Right lobe of liver (tissue), 6 donors: ENCODE measurements around the gene CTPS1. TPM values are rescaled to one million over a fixed set of nuclear protein-coding genes. Genes with fewer than 3 reads are reported as not detected.

Experiments
- ATAC-seq, 4 donors: fragments of 200-7000 bp; cut with Tn5 transposase; one replicate each; pipeline ENCODE4 v1.9.1; 2020; ENCODE audit warnings: mild to moderate bottlenecking in 4 of 4, moderate library complexity in 4 of 4
- DNase-seq, 3 donors: peaks; one replicate each; pipeline ENCODE4 v3.0.0-alpha.2; 2020
- H3K27ac ChIP-seq, 3 donors: fragments of 200-600 bp; one replicate each; pipeline ENCODE4 v1.8.0; 2022
- H3K27me3 ChIP-seq, 2 donors: fragments of 200-600 bp; one replicate each; pipeline ENCODE4 v1.8.0; 2022
- H3K36me3 ChIP-seq, 4 donors: fragments of 200-600 bp; sonication (generic) in 1 of 4; one replicate each; pipeline versions ENCODE4 v1.5.1 to v1.8.0; 2017 to 2022; ENCODE audit warnings: control low read depth in 1 of 4
- H3K4me1 ChIP-seq, 4 donors: fragments of 200-600 bp; sonication (generic) in 1 of 4; one replicate each; pipeline versions ENCODE4 v1.5.1 to v1.8.0; 2017 to 2022; ENCODE audit warnings: control low read depth in 1 of 4
- H3K4me3 ChIP-seq, 3 donors: fragments of 200-600 bp; one replicate each; pipeline ENCODE4 v1.8.0; 2022
- H3K9me3 ChIP-seq, 4 donors: fragments of 200-600 bp; sonication (generic) in 1 of 4; one replicate each; pipeline versions ENCODE4 v1.5.1 to v1.8.0; 2017 to 2022; ENCODE audit warnings: control low read depth in 1 of 4
- CTCF ChIP-seq, 4 donors: fragments of 200-600 bp in 3 of 4; fragments of 450-650 bp in 1 of 4; IDR thresholded peaks; one replicate each; pipeline versions ENCODE4 v1.5.1 to v1.8.0; 2016 to 2022; ENCODE audit warnings: antibody characterized with exemption in 4 of 4, mild to moderate bottlenecking in 2 of 4
- POLR2A ChIP-seq: fragments of 450-650 bp; IDR thresholded peaks from one replicate; pipeline ENCODE4 v1.6.1; 2017; ENCODE audit warnings: antibody characterized with exemption, mild to moderate bottlenecking
- WGBS: methylation state at CpG from one replicate; pipeline ENCODE4 v1.1.6; 2018; ENCODE audit warnings: low coverage, low lambda C conversion rate; ENCODE audit not compliant: insufficient coverage; ENCODE audit errors: missing lambda C conversion rate; 5-methylcytosine and 5-hydroxymethylcytosine counted together
- intact Hi-C, 2 donors: fragments of 100-400 bp; cut with DNase I; formaldehyde crosslinking; loops; one replicate each; pipeline versions ENCODE4 v1.11.2 to v1.14.1; 2022
- total RNA-seq, 6 experiments: library from RNA; depleted of rRNA in 2 of 6; stranded (reverse); fragments of >200 nt in 2 of 6; fragmentation: NEBNext Ultra II Directional in 3 of 6; extraction: Animal tissue kit (Norgen Biotek cat#: 25700) in 3 of 6; gene quantifications; one replicate each; pipeline versions ENCODE4 v1.1.0 to v1.2.4, GENCODE V29; 2016 to 2023
- donor health status: DM: no; HTN: yes; CAD: no.
- donor health status: DM: no; HTN: no; CAD: no.
- donor health status: DM: no; HTN: no; CAD: no.
- donor health status: DM: no; HTN: yes; CAD: no.
- donor health status: DM: no; HTN: yes; CAD: no.

The CTPS1 gene
- total RNA-seq, 6 experiments from 2014 or later: 13.1 to 48.0 (median 42.2) TPM

GRCh38 chr1:41019353-41019745 lies 39.9 kb downstream of the CTPS1 start:
- DNase-seq (no peak), ATAC-seq (no peak)
- H3K4me1 ChIP-seq: no peaks in the 10 kb centered on the region
- no peaks in the 10 kb centered on the region for H3K9me3 ChIP-seq
- H3K27ac ChIP-seq: no peak overlapping the region
- no peaks in the 10 kb centered on the region for H3K27me3 ChIP-seq
- intact Hi-C loops: no loop called here
- no peak overlapping the region for H3K4me3 ChIP-seq
- TF ChIP-seq CTCF (IDR thresholded peaks at IDR 0.05): no peak
- no peak for TF ChIP-seq POLR2A
- peaks cover 0 to 32% (median 0%) of the 10 kb centered on the region in 4 donors for H3K36me3 ChIP-seq
- 61% methylated on average over 2 of the region's 2 CpGs for WGBS

- Histone ChIP-seq H3K36me3 (peaks cover 0 to 24% (median 0%) of the 10 kb centered on the region in 4 donors), H3K27ac (no peak overlapping the region), H3K4me3 (no peak overlapping the region), H3K4me1 (no peaks in the 10 kb centered on the region), H3K9me3 (no peaks in the 10 kb centered on the region), H3K27me3 (no peaks in the 10 kb centered on the region)
- TF ChIP-seq POLR2A (no peak), CTCF (IDR thresholded peaks at IDR 0.05) (no peak)
- intact Hi-C loops: loop anchor here in 1 of 2 donors (10.0 kb wide), 1 partner anchor 215 kb away; no protein-coding TSS in a partner anchor
- DNase-seq (no peak), ATAC-seq (peak in 1 of 4 donors; percentile 0)
- no CpG with 5 or more reads among the region's 17 CpGs for WGBS
These were observed 40.6 kb downstream of the CTPS1 start for GRCh38 chr1:41020109-41020576.

- no peak overlapping the region for H3K4me3 ChIP-seq
- no peak overlapping the region for H3K27ac ChIP-seq
These were observed 41.2 kb downstream of the CTPS1 start for GRCh38 chr1:41020654-41021053.

GRCh38 chr1:41021526-41022308 lies 42.2 kb downstream of the CTPS1 start, which contains the start of gene SLFNL1:
Gene SLFNL1 (minus strand): TSS chr1:41021725. CDS start chr1:41020660, 1,065 bp downstream.
- Histone ChIP-seq H3K9me3 (no peaks in the 10 kb centered on the region), H3K27ac (no peak within 1 kb of the TSS), H3K4me1 (no peaks in the 10 kb centered on the region), H3K36me3 (peaks cover 0 to 12% (median 0%) of the 10 kb centered on the region in 4 donors), H3K4me3 (no peak within 1 kb of the TSS), H3K27me3 (no peaks in the 10 kb centered on the region)
- TF ChIP-seq CTCF (IDR thresholded peaks at IDR 0.05) (no peak), POLR2A (no peak)
- WGBS: 34% methylated on average over 5 of the region's 12 CpGs
- ATAC-seq (peak; percentile 19 to 37 (median 30)), DNase-seq (peak in 1 of 3 donors; percentile 59)
- intact Hi-C loops: loop anchor here in 1 of 2 donors (10.0 kb wide), 1 partner anchor 213 kb away; no protein-coding TSS in a partner anchor

More at GRCh38 chr1:41020654-41021053, 41.2 kb downstream of the CTPS1 start:
- TF ChIP-seq POLR2A (no peak), CTCF (IDR thresholded peaks at IDR 0.05) (no peak)
- H3K4me1 ChIP-seq: no peaks in the 10 kb centered on the region
- 82% methylated on average over 2 of the region's 3 CpGs for WGBS
- DNase-seq: no peak
- H3K27me3 ChIP-seq: no peaks in the 10 kb centered on the region
- no peaks in the 10 kb centered on the region for H3K9me3 ChIP-seq
- ATAC-seq: peak; percentile 5 to 20 (median 8)
- peaks cover 0 to 20% (median 0%) of the 10 kb centered on the region in 4 donors for H3K36me3 ChIP-seq
- intact Hi-C loops: loop anchor here in 1 of 2 donors (10.0 kb wide), 1 partner anchor 214 kb away; no protein-coding TSS in a partner anchor
